SK-N-SH treated with all-trans-retinoic acid at 6 μM for 48 hours (cell line): ENCODE results near the gene JUN.
A peak's percentile ranks its signal among the peaks of the same experiment; 100 is the strongest.

ENCODE experiments used
- ATAC-seq: fragments of 200-7000 bp; cut with Tn5 transposase; 3 replicates; pipeline ENCODE4 v1.9.1; 2020; ENCODE audit warnings: mild to moderate bottlenecking, moderate library complexity
- ARNTL ChIP-seq: fragments of 450-650 bp; formaldehyde crosslinking; IDR thresholded peaks from 2 replicates; pipeline ENCODE4 v1.5.0; 2020; ENCODE audit warnings: low read depth, mild to moderate bottlenecking, moderate library complexity, borderline replicate concordance
- CSDC2 ChIP-seq: fragments of 250-450 bp; sonication (Bioruptor Pico); IDR thresholded peaks from 2 replicates; pipeline ENCODE4 v1.5.0; 2020; ENCODE audit warnings: mild to moderate bottlenecking, moderate library complexity
- ESRRG ChIP-seq: fragments of 250-450 bp; sonication (Bioruptor Pico); IDR thresholded peaks from 2 replicates; pipeline ENCODE4 v1.6.1; 2021; ENCODE audit warnings: mild to moderate bottlenecking
- OSR1 ChIP-seq: fragments of 250-450 bp; sonication (Bioruptor Pico); IDR thresholded peaks from 2 replicates; pipeline ENCODE4 v1.8.0; 2022; ENCODE audit warnings: moderate library complexity, mild to moderate bottlenecking, inconsistent platforms
- PPARA ChIP-seq: fragments of 250-450 bp; sonication (Bioruptor Pico); IDR thresholded peaks from 2 replicates; pipeline ENCODE4 v1.5.0; 2020; ENCODE audit warnings: mild to moderate bottlenecking, borderline replicate concordance
- RARB ChIP-seq: fragments of 250-450 bp; sonication (Bioruptor Pico); IDR thresholded peaks from 2 replicates; pipeline ENCODE4 v1.8.0; 2021; ENCODE audit warnings: mild to moderate bottlenecking, moderate library complexity
- TCF4 ChIP-seq: fragments of 250-450 bp; sonication (Bioruptor Pico); IDR thresholded peaks from 2 replicates; pipeline ENCODE4 v1.8.0; 2021; ENCODE audit warnings: mild to moderate bottlenecking, moderate library complexity, borderline replicate concordance
- TOX ChIP-seq: fragments of 250-450 bp; sonication (Bioruptor Pico); IDR thresholded peaks from 2 replicates; pipeline ENCODE4 v1.8.0; 2021; ENCODE audit warnings: mild to moderate bottlenecking, moderate library complexity, borderline replicate concordance
- TSHZ2 ChIP-seq: fragments of 250-450 bp; sonication (Bioruptor Pico); IDR thresholded peaks from 2 replicates; pipeline ENCODE4 v1.5.0; 2020; ENCODE audit warnings: mild to moderate bottlenecking, moderate library complexity
- ZC3H10 ChIP-seq: fragments of 250-450 bp; sonication (Bioruptor Pico); IDR thresholded peaks from 2 replicates; pipeline ENCODE4 v1.5.1; 2021; ENCODE audit warnings: mild to moderate bottlenecking, moderate library complexity
- ZFP3 ChIP-seq: fragments of 250-450 bp; sonication (Bioruptor Pico); IDR thresholded peaks from 2 replicates; pipeline ENCODE4 v1.5.0; 2020; ENCODE audit warnings: mild to moderate bottlenecking, moderate library complexity
- ZFP30 ChIP-seq: fragments of 450-650 bp; formaldehyde crosslinking; IDR thresholded peaks from 2 replicates; pipeline ENCODE4 v1.5.0; 2022; ENCODE audit warnings: mild to moderate bottlenecking, moderate library complexity
- ZNF8 ChIP-seq: fragments of 450-650 bp; formaldehyde crosslinking; IDR thresholded peaks from 2 replicates; pipeline ENCODE4 v1.5.0; 2020; ENCODE audit warnings: mild to moderate bottlenecking, moderate library complexity
- TF ChIP-seq, protein P1 (sequence below): fragments of 250-450 bp; sonication (Bioruptor Pico); IDR thresholded peaks from 2 replicates; pipeline ENCODE4 v1.8.0; 2020; ENCODE audit warnings: mild to moderate bottlenecking, moderate library complexity, borderline replicate concordance
- TF ChIP-seq, protein P2 (sequence below): fragments of 250-450 bp; sonication (Bioruptor Pico); IDR thresholded peaks from 2 replicates; pipeline ENCODE4 v1.5.1; 2021; ENCODE audit warnings: mild to moderate bottlenecking, moderate library complexity

The JUN gene

GRCh38 chr1:58821309-58821708 is 37.5 kb upstream of the JUN start:
- TF ChIP-seq, protein P1, sequence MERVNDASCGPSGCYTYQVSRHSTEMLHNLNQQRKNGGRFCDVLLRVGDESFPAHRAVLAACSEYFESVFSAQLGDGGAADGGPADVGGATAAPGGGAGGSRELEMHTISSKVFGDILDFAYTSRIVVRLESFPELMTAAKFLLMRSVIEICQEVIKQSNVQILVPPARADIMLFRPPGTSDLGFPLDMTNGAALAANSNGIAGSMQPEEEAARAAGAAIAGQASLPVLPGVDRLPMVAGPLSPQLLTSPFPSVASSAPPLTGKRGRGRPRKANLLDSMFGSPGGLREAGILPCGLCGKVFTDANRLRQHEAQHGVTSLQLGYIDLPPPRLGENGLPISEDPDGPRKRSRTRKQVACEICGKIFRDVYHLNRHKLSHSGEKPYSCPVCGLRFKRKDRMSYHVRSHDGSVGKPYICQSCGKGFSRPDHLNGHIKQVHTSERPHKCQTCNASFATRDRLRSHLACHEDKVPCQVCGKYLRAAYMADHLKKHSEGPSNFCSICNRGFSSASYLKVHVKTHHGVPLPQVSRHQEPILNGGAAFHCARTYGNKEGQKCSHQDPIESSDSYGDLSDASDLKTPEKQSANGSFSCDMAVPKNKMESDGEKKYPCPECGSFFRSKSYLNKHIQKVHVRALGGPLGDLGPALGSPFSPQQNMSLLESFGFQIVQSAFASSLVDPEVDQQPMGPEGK, result no peak
- TF ChIP-seq TSHZ2 (CRISPR knock-in tag) (no peak), TCF4 (CRISPR knock-in tag) (no peak), CSDC2 (CRISPR knock-in tag) (no peak), ZFP30 (CRISPR knock-in tag) (no peak), ZFP3 (CRISPR knock-in tag) (no peak), RARB (CRISPR knock-in tag) (no peak)
- TF ChIP-seq, protein P2, sequence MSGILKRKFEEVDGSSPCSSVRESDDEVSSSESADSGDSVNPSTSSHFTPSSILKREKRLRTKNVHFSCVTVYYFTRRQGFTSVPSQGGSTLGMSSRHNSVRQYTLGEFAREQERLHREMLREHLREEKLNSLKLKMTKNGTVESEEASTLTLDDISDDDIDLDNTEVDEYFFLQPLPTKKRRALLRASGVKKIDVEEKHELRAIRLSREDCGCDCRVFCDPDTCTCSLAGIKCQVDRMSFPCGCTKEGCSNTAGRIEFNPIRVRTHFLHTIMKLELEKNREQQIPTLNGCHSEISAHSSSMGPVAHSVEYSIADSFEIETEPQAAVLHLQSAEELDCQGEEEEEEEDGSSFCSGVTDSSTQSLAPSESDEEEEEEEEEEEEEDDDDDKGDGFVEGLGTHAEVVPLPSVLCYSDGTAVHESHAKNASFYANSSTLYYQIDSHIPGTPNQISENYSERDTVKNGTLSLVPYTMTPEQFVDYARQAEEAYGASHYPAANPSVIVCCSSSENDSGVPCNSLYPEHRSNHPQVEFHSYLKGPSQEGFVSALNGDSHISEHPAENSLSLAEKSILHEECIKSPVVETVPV (CRISPR knock-in tag), result no peak
- ATAC-seq, result no peak

DNA sequence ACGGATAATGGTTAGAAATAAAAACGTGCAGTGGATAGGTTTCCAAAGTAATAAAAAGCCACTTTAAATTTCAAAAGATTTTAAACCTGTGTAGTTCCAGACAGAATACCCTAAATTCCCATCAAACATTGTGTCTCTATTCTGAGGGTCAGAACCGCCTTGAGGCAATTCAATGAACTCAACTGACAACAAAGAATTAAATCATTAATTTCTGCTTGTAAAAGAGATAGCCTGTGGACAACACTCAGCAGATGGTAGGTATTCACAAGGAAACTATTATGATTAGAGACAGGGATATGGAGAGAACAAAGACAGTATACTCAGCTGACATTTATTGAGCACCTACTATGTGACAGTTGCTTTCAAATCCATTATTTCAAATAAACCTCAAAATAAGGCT is 35.1 kb upstream of the JUN start:
- TF ChIP-seq ARNTL (CRISPR knock-in tag), result no peak
- no peak for TF ChIP-seq ZNF8 (CRISPR knock-in tag)
- TF ChIP-seq, protein P2 (CRISPR knock-in tag), result no peak
- TF ChIP-seq OSR1 (CRISPR knock-in tag), result no peak
- no peak for TF ChIP-seq CSDC2 (CRISPR knock-in tag)
- TF ChIP-seq ESRRG (CRISPR knock-in tag), result no peak
- TF ChIP-seq TOX, result no peak
- TF ChIP-seq ZC3H10 (CRISPR knock-in tag), result no peak
- TF ChIP-seq RARB (CRISPR knock-in tag), result no peak
- TF ChIP-seq, protein P1, result no peak
- no peak for TF ChIP-seq TSHZ2 (CRISPR knock-in tag)
- TF ChIP-seq, all 23 proteins: peak for 0
- ATAC-seq, result no peak

GRCh38 chr1:58818075-58818474 is 34.2 kb upstream of the JUN start:
- TF ChIP-seq PPARA (CRISPR knock-in tag), result no peak

More at GRCh38 chr1:58818075-58818474, 34.2 kb upstream of the JUN start:
- peak; percentile 66 for ATAC-seq
